PC-3 (cell line): ENCODE results near the gene INMT. TPM values are rescaled to one million over a fixed set of nuclear protein-coding genes. Genes with fewer than 3 reads are reported as not detected.

Experiments used
- ATAC-seq: fragments of 200-7000 bp; cut with Tn5 transposase; 2 replicates; pipeline ENCODE4 v1.9.1; 2020; ENCODE audit warnings: mild to moderate bottlenecking, moderate library complexity
- BruUV-seq: library from RNA; stranded (reverse); fragments of 400-500 nt; replicated peaks from 2 replicates; lab custom pipeline; 2021; lab: Mats Ljungman, UMichigan
- CTCF ChIA-PET: fragments of 300-600 bp; sonication (Branson Sonifier 250); formaldehyde crosslinking; loops from one replicate; lab custom pipeline; 2022; ENCODE audit warnings: antibody characterized with exemption; lab: Charles Lee
- POLR2A ChIA-PET: fragments of 300-600 bp; sonication (Branson Sonifier 250); formaldehyde crosslinking; loops from one replicate; lab custom pipeline; 2022; ENCODE audit warnings: antibody characterized with exemption; ENCODE audit not compliant: unreplicated experiment; lab: Charles Lee
- DNase-seq: peaks from one replicate; pipeline ENCODE4 v3.0.0-alpha.2; 2015
- H2AFZ ChIP-seq: fragments of 300-600 bp; sonication (generic); 2 replicates; pipeline ENCODE4 v1.6.0; 2016; ENCODE audit warnings: antibody characterized with exemption, low read length
- H3F3A ChIP-seq: fragments of 300-600 bp; sonication (generic); one replicate; pipeline ENCODE4 v1.6.0; 2017; ENCODE audit warnings: antibody characterized with exemption, low read length, control low read depth, mild to moderate bottlenecking; ENCODE audit not compliant: unreplicated experiment
- H3K27ac ChIP-seq: fragments of 300-600 bp; sonication (generic); 2 replicates; pipeline ENCODE4 v1.5.1; 2016; ENCODE audit warnings: mild to moderate bottlenecking, low read length
- H3K27me3 ChIP-seq: fragments of 300-600 bp; sonication (generic); 2 replicates; pipeline ENCODE4 v1.6.1; 2016; ENCODE audit warnings: low read length, mixed read lengths
- H3K36me3 ChIP-seq: fragments of 300-600 bp; sonication (generic); 2 replicates; pipeline ENCODE4 v1.6.1; 2016; ENCODE audit warnings: low read depth, mixed run types, low read length, mixed read lengths
- H3K4me1 ChIP-seq: fragments of 300-600 bp; sonication (generic); 2 replicates; pipeline ENCODE4 v1.5.1; 2016; ENCODE audit warnings: low read length; ENCODE audit not compliant: insufficient read depth
- H3K4me2 ChIP-seq: fragments of 300-600 bp; sonication (generic); 2 replicates; pipeline ENCODE4 v1.6.0; 2016; ENCODE audit warnings: low read length
- H3K4me3 ChIP-seq: fragments of 300-600 bp; sonication (generic); 2 replicates; pipeline ENCODE4 v1.5.1; 2016; ENCODE audit warnings: mild to moderate bottlenecking, low read length, mixed read lengths
- H3K79me2 ChIP-seq: fragments of 300-600 bp; sonication (generic); 2 replicates; pipeline ENCODE4 v1.6.1; 2017; ENCODE audit warnings: low read length, mixed read lengths
- H3K9ac ChIP-seq: fragments of 300-600 bp; sonication (generic); 2 replicates; pipeline ENCODE4 v1.6.0; 2016; ENCODE audit warnings: mild to moderate bottlenecking, low read length
- H3K9me2 ChIP-seq: fragments of 300-600 bp; sonication (generic); replicated peaks from 2 replicates; pipeline ENCODE4 v1.6.1; 2016; ENCODE audit warnings: mixed run types, low read length, mixed read lengths
- H3K9me3 ChIP-seq: fragments of 300-600 bp; sonication (generic); 2 replicates; pipeline ENCODE4 v1.6.1; 2016; ENCODE audit warnings: low read length, mixed read lengths
- H4K20me1 ChIP-seq: fragments of 300-600 bp; sonication (generic); 2 replicates; pipeline ENCODE4 v1.6.1; 2016; ENCODE audit warnings: low read length, mixed read lengths
- EZH2 ChIP-seq: fragments of 300-600 bp; sonication (generic); IDR thresholded peaks from one replicate; pipeline ENCODE4 v1.6.1; 2017; ENCODE audit warnings: antibody characterized with exemption, mild to moderate bottlenecking, low read length; ENCODE audit not compliant: unreplicated experiment
- EZH2phosphoT487 ChIP-seq: fragments of 300-600 bp; sonication (generic); IDR thresholded peaks from 2 replicates; pipeline ENCODE4 v1.6.1; 2018; ENCODE audit warnings: mild to moderate bottlenecking, antibody characterized with exemption, low read length, borderline replicate concordance
- intact Hi-C: fragments of 100-400 bp; cut with micrococcal nuclease; formaldehyde crosslinking; loops from 2 replicates; pipeline ENCODE4 v1.9.0; 2023
- total RNA-seq: library from RNA; depleted of rRNA; stranded (reverse); fragments of >200 nt; gene quantifications from 2 replicates; pipeline ENCODE4 v1.2.3, GENCODE V29; 2014
- TF ChIP-seq, protein P1 (sequence below): fragments of 300-600 bp; sonication (generic); conservative IDR thresholded peaks from 2 replicates; pipeline ENCODE4 v1.5.1; 2017; ENCODE audit warnings: antibody characterized with exemption, low read depth, mild to moderate bottlenecking, low read length

INMT gene
- total RNA-seq, 1 experiment from 2014 or later = not detected

DNA sequence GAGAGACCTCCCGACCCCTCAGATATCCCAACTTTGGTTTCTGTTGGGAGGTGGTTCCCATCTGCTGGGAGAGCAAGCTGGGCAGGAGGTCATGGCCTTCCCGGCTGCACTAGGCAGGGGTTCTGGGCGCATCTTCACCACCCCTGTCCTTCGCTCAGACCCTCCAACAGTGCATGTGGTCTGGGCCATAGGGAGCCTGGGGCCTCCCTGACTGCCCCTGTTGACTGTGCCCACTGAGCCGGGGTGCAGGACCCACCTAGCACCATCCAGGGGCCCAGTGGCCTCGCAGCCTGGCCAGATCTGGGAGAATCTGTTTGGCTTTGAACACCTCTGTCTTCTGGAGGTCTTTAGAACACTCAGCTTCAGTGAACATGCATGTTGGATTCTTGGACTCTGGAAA lies 18.7 kb upstream of the INMT start:
- no TSS peak for BruUV-seq

DNA sequence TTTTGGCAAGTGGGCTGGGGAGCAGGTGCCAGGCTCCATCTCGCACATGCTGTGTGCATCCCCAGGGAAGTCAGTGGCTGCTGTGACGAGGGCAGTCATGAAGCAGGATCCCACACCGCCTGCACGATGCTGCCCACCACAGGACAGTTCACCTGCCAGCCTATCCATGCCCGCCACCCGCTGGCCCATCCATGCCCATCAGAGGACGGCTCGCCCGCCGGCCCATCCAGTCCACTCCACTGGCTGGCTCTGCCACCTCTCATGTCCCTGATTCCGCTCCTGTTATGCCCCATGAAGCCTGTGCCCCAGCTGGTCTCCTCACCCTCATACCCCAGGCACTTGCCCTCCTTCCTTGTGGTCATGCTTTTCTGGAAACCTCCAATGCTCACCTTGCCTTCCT lies 18.2 kb upstream of the INMT start:
- DNase-seq = no peak
- Histone ChIP-seq H3K9me2 (no peaks in the 10 kb centered on the region), H3K27ac (no peak overlapping the region), H3K36me3 (no peaks in the 10 kb centered on the region), H3K4me1 (no peaks in the 10 kb centered on the region), H4K20me1 (no peaks in the 10 kb centered on the region), H3K9ac (no peak overlapping the region), H3K4me2 (no peak overlapping the region), H3K9me3 (no peaks in the 10 kb centered on the region), H3K79me2 (no peaks in the 10 kb centered on the region), H3F3A (no peaks in the 10 kb centered on the region), H2AFZ (no peak overlapping the region), H3K4me3 (no peak overlapping the region), H3K27me3 (peaks cover 50% of the 10 kb centered on the region)
- ATAC-seq = no peak
- ChIA-PET CTCF (no interaction called here), POLR2A (no interaction called here)
- no TSS peak for BruUV-seq
- no peak for TF ChIP-seq EZH2phosphoT487
- no peak for TF ChIP-seq EZH2
- TF ChIP-seq, protein P1, sequence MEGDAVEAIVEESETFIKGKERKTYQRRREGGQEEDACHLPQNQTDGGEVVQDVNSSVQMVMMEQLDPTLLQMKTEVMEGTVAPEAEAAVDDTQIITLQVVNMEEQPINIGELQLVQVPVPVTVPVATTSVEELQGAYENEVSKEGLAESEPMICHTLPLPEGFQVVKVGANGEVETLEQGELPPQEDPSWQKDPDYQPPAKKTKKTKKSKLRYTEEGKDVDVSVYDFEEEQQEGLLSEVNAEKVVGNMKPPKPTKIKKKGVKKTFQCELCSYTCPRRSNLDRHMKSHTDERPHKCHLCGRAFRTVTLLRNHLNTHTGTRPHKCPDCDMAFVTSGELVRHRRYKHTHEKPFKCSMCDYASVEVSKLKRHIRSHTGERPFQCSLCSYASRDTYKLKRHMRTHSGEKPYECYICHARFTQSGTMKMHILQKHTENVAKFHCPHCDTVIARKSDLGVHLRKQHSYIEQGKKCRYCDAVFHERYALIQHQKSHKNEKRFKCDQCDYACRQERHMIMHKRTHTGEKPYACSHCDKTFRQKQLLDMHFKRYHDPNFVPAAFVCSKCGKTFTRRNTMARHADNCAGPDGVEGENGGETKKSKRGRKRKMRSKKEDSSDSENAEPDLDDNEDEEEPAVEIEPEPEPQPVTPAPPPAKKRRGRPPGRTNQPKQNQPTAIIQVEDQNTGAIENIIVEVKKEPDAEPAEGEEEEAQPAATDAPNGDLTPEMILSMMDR = no peak
- intact Hi-C loops = no loop called here

More for the DNA sequence above, 18.7 kb upstream of the INMT start:
- no peak overlapping the region for H3K4me3 ChIP-seq
- TF ChIP-seq, protein P1 = no peak
- no peak for TF ChIP-seq EZH2phosphoT487
- no peak for TF ChIP-seq EZH2
- no peaks in the 10 kb centered on the region for H3K79me2 ChIP-seq
- no peak overlapping the region for H3K27ac ChIP-seq
- DNase-seq = no peak
- ChIA-PET CTCF (no interaction called here), POLR2A (no interaction called here)
- no peaks in the 10 kb centered on the region for H4K20me1 ChIP-seq
- H2AFZ ChIP-seq = no peak overlapping the region
- peaks cover 47% of the 10 kb centered on the region for H3K27me3 ChIP-seq
- no peaks in the 10 kb centered on the region for H3K9me2 ChIP-seq
- no peaks in the 10 kb centered on the region for H3K4me1 ChIP-seq
- H3K36me3 ChIP-seq = no peaks in the 10 kb centered on the region
- H3F3A ChIP-seq = no peaks in the 10 kb centered on the region
- no peak overlapping the region for H3K4me2 ChIP-seq
- no peaks in the 10 kb centered on the region for H3K9me3 ChIP-seq
- no peak for ATAC-seq
- no peak overlapping the region for H3K9ac ChIP-seq
- intact Hi-C loops = no loop called here

DNA sequence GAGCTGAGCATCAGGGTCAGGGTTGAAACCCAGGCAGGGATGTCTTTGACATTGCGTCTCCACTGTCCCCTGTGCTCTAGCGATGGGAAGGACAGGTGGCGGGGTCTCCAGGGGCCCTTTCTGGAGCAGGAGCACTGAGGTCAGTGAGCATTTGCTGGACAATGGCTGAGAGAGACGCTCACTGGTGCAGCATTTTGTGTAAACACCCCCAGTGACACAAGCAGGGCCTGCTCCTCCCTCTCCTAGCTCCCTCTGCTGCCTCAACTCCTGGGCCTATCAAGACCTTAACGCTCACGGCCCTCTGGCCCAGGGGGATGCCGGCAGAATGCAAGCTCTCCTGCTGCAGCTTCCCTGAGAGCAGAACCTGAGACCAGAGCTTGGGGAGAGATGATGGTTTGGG lies 17.4 kb upstream of the INMT start:
- ChIA-PET POLR2A (no interaction called here), CTCF (no interaction called here)
- no peaks in the 10 kb centered on the region for H3K79me2 ChIP-seq
- H3K4me1 ChIP-seq = no peaks in the 10 kb centered on the region
- no peaks in the 10 kb centered on the region for H4K20me1 ChIP-seq
- DNase-seq = no peak
- H3K4me2 ChIP-seq = no peak overlapping the region
- TF ChIP-seq, protein P1 = no peak
- TF ChIP-seq EZH2phosphoT487 (no peak), EZH2 (no peak)
- no peaks in the 10 kb centered on the region for H3K36me3 ChIP-seq
- ATAC-seq = no peak
- peaks cover 45% of the 10 kb centered on the region for H3K27me3 ChIP-seq
- no peak overlapping the region for H3K9ac ChIP-seq
- BruUV-seq = no TSS peak
- no peak overlapping the region for H3K4me3 ChIP-seq
- no peak overlapping the region for H3K27ac ChIP-seq
- intact Hi-C loops = no loop called here
- no peak overlapping the region for H2AFZ ChIP-seq
- H3K9me3 ChIP-seq = no peaks in the 10 kb centered on the region
- H3K9me2 ChIP-seq = no peaks in the 10 kb centered on the region
- no peaks in the 10 kb centered on the region for H3F3A ChIP-seq
